Esophagus muscularis mucosa (tissue), 4 donors: ENCODE results near the gene BCKDHB. TPM values are rescaled to one million over a fixed set of nuclear protein-coding genes. Genes with fewer than 3 reads are reported as not detected.

ENCODE experiments used
- DNase-seq: peaks from one replicate; pipeline ENCODE4 v3.0.0-alpha.2; 2017; ENCODE audit errors: extremely low spot score
- H3K27ac ChIP-seq, 4 donors: fragments of 200-600 bp; sonication (generic); replicated peaks in 1 of 4; 1 replicate in 3 of 4; 2 replicates in 1 of 4; pipeline ENCODE4 v1.5.1; 2016 to 2019; ENCODE audit warnings: mild to moderate bottlenecking in 1 of 4
- H3K27me3 ChIP-seq, 4 donors: fragments of 200-600 bp; sonication (generic); one replicate each; pipeline versions ENCODE4 v1.5.1 to v1.6.0; 2016 to 2019
- H3K36me3 ChIP-seq, 4 donors: fragments of 200-600 bp; sonication (generic); one replicate each; pipeline ENCODE4 v1.5.1; 2016 to 2019
- H3K4me1 ChIP-seq, 4 donors: fragments of 200-600 bp; sonication (generic); one replicate each; pipeline ENCODE4 v1.5.1; 2016 to 2019
- H3K4me3 ChIP-seq, 4 donors: fragments of 200-600 bp; sonication (generic); 1 replicate in 2 of 4; 2 replicates in 2 of 4; pipeline ENCODE4 v1.5.1; 2016 to 2019; ENCODE audit warnings: mild to moderate bottlenecking in 4 of 4, moderate library complexity in 1 of 4
- H3K9me3 ChIP-seq, 4 donors: fragments of 200-600 bp; sonication (generic); 1 replicate in 3 of 4; 2 replicates in 1 of 4; pipeline ENCODE4 v1.5.1; 2016 to 2019
- CTCF ChIP-seq, 3 experiments: fragments of 200-600 bp in 2 of 3; fragments of 450-650 bp in 1 of 3; sonication (generic) in 2 of 3; IDR thresholded peaks; one replicate each; pipeline ENCODE4 v1.5.1; 2017 to 2019; ENCODE audit warnings: antibody characterized with exemption in 3 of 3, mild to moderate bottlenecking in 2 of 3, moderate library complexity in 1 of 3
- EP300 ChIP-seq: sonication (generic); formaldehyde crosslinking; IDR thresholded peaks from one replicate; pipeline ENCODE4 v1.6.1; 2017; ENCODE audit warnings: antibody characterized with exemption
- POLR2A ChIP-seq: fragments of 450-650 bp; IDR thresholded peaks from one replicate; pipeline ENCODE4 v1.6.1; 2017; ENCODE audit warnings: antibody characterized with exemption, moderate library complexity, mild to moderate bottlenecking, low read depth
- POLR2AphosphoS5 ChIP-seq, 2 donors: sonication (generic); formaldehyde crosslinking; IDR thresholded peaks; one replicate each; pipeline ENCODE4 v1.6.1; 2017; ENCODE audit warnings: antibody characterized with exemption in 2 of 2
- WGBS: methylation state at CpG from one replicate; pipeline ENCODE4 v1.1.5; 2018; 5-methylcytosine and 5-hydroxymethylcytosine counted together
- intact Hi-C: fragments of 100-400 bp; cut with DNase I; formaldehyde crosslinking; loops from one replicate; pipeline ENCODE4 v1.15.1; 2023
- total RNA-seq, 4 donors: library from RNA; depleted of rRNA; stranded (reverse); fragments of >200 nt; gene quantifications; one replicate each; pipeline versions ENCODE4 v1.1.0 to v1.2.1, GENCODE V29; 2016

The BCKDHB gene
- total RNA-seq, 4 donors from 2014 or later: 12.2 to 26.2 (median 20.6) TPM

DNA sequence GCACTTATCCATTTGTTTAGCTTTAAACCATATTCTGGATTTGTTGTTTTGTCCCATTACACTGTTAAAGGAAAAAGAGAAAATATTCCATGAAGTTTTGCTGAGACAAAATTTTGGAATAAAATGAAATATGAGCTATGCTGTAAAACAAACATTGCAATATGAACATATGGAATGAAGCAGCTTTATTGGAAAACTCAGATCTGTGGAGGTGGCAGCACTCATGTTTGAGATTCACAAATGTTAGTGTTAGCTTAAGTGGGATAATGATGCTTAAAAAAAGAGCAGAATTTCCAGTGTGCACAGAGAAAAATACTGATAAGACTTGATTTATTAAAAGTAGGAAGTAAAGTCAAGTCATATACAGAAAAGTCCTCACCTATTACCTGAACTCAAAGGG is 196.2 kb downstream of the BCKDHB start:
- intact Hi-C loops: no loop called here
- Histone ChIP-seq H3K36me3 (no peaks in the 10 kb centered on the region), H3K27ac (no peak overlapping the region)

DNA sequence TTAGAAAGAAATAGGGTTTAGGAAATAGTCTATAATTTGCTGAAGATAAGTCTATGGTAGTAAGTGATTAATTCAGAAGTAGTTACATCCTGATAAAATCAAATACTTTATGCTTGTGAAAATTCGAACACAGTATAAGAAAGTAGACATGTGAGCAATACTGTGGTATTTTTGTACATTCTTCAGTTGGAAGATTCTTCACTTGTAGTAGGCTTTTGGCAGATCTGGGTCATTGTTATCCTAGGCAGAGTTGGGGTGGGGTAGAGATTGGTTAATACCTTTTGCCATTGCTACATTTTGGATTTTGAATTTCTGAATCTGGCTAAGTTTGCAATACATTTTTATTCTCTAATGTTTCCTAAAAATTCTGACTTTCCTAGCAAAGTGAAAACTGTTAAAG is 197.5 kb downstream of the BCKDHB start:
- Histone ChIP-seq H3K4me1 (no peaks in the 10 kb centered on the region), H3K9me3 (no peaks in the 10 kb centered on the region), H3K27me3 (no peaks in the 10 kb centered on the region), H3K36me3 (no peaks in the 10 kb centered on the region), H3K27ac (no peak overlapping the region), H3K4me3 (no peak overlapping the region)
- intact Hi-C loops: no loop called here
- no peak for DNase-seq
- WGBS: 77% methylated on average over 1 of the region's 1 CpG
- TF ChIP-seq POLR2AphosphoS5 (IDR thresholded peaks at IDR 0.05) (no peak), POLR2A (no peak), CTCF (IDR thresholded peaks at IDR 0.05) (no peak), EP300 (no peak)

More for the DNA sequence above, 196.2 kb downstream of the BCKDHB start:
- Histone ChIP-seq H3K27me3 (no peaks in the 10 kb centered on the region), H3K4me1 (no peaks in the 10 kb centered on the region), H3K4me3 (no peak overlapping the region), H3K9me3 (no peaks in the 10 kb centered on the region)
- no peak for DNase-seq
- TF ChIP-seq CTCF (IDR thresholded peaks at IDR 0.05) (no peak), POLR2A (no peak), POLR2AphosphoS5 (IDR thresholded peaks at IDR 0.05) (no peak), EP300 (no peak)

DNA sequence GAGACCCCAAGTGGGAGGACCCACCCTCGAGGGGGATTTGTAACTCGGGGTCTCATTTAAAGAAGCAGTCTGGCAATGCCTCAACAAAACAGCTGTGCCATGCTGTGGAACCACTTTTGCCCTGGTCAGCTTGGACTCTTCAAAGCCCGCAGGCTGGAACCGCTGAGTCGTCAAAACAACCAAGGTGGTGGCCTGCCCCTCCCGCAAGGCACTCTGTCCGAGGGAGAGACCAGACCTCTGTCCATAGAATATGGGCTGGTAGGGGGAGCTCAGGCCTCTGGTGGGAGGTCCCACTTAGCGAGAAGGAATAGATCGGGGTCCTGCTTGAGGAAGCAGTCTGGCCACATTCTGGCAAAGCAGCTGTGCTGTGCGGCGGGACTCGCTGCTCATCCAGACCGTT is 208.1 kb downstream of the BCKDHB start:
- Histone ChIP-seq H3K4me1 (peaks cover 0 to 10% (median 0%) of the 10 kb centered on the region in 4 donors), H3K4me3 (no peak overlapping the region), H3K36me3 (no peaks in the 10 kb centered on the region), H3K9me3 (no peaks in the 10 kb centered on the region), H3K27me3 (no peaks in the 10 kb centered on the region), H3K27ac (no peak overlapping the region)
- TF ChIP-seq EP300: no peak
- TF ChIP-seq CTCF (IDR thresholded peaks at IDR 0.05): no peak
- no peak for TF ChIP-seq POLR2A
- no peak for TF ChIP-seq POLR2AphosphoS5 (IDR thresholded peaks at IDR 0.05)
- WGBS: 92% methylated on average over 5 of the region's 13 CpGs
- no peak for DNase-seq
- intact Hi-C loops: no loop called here

GRCh38 chr6:80316686-80317231 is 210.3 kb downstream of the BCKDHB start:
- H3K4me1 ChIP-seq: peaks cover 0 to 10% (median 0%) of the 10 kb centered on the region in 4 donors
- H3K4me3 ChIP-seq: no peak overlapping the region
- intact Hi-C loops: no loop called here
- no peak overlapping the region for H3K27ac ChIP-seq
- no peak for DNase-seq
- WGBS: 58% methylated on average over 4 of the region's 4 CpGs
- H3K27me3 ChIP-seq: no peaks in the 10 kb centered on the region
- no peaks in the 10 kb centered on the region for H3K9me3 ChIP-seq
- TF ChIP-seq POLR2A (no peak), CTCF (IDR thresholded peaks at IDR 0.05) (no peak), EP300 (no peak)
- H3K36me3 ChIP-seq: no peaks in the 10 kb centered on the region

DNA sequence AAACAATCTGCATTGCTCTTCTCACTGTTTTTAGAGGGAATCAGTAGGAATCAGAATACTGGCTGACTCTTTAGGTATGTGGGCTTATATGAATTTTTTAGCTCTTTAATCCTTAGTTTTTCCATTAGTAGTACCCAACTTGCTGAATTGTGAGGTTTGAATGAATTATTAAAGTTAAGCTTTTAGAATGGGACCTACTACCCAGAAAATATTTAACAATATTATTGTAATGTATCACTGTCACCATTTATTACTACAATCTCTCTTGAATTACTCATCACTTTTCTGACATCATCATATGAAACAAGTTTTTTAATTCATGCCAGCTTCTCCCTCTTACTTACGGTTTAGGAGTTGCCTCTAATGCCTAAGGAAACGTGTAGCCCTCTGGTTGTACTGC is 212.7 kb downstream of the BCKDHB start:
- TF ChIP-seq POLR2AphosphoS5 (IDR thresholded peaks at IDR 0.05): no peak
- TF ChIP-seq EP300: no peak
- no peak for TF ChIP-seq POLR2A
- no peak for TF ChIP-seq CTCF (IDR thresholded peaks at IDR 0.05)
- intact Hi-C loops: no loop called here
- DNase-seq: no peak
- Histone ChIP-seq H3K4me1 (peaks cover 0 to 10% (median 0%) of the 10 kb centered on the region in 4 donors), H3K4me3 (no peak overlapping the region), H3K27ac (no peak overlapping the region), H3K27me3 (no peaks in the 10 kb centered on the region), H3K9me3 (no peaks in the 10 kb centered on the region), H3K36me3 (no peaks in the 10 kb centered on the region)
- 54% methylated on average over 2 of the region's 2 CpGs for WGBS
